GM18499 (cell line): ENCODE results near the gene KRTAP5-2.
"Not testable (repeated sequence)": the region's sequence is repeated elsewhere in the genome, so short reads cannot be mapped to it uniquely, and the experiment has no call there.

Experiments
- ATAC-seq: cut with Tn5 transposase; IDR thresholded peaks from one replicate; pipeline ENCODE4 v1.9.1; 2021; ENCODE audit warnings: moderate number of reproducible peaks; ENCODE audit not compliant: insufficient read depth, unreplicated experiment

The KRTAP5-2 gene, protein sequence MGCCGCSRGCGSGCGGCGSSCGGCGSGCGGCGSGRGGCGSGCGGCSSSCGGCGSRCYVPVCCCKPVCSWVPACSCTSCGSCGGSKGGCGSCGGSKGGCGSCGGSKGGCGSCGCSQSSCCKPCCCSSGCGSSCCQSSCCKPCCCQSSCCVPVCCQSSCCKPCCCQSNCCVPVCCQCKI

DNA sequence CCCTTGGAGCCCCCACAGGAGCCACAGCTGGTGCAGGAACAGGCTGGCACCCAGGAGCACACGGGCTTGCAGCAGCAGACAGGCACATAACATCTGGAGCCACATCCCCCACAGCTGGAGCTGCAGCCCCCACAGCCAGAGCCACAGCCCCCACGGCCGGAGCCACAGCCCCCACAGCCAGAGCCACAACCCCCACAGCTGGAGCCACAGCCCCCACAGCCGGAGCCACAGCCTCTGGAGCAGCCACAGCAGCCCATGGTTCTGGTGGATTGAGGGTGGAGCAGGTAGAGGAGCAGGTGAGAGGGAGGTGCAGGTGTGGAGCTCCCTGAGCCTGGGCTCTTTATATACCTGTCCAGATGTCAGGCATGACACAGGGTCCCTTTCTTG lies at the start of gene KRTAP5-2:
Gene KRTAP5-2, minus strand, starts transcription at position 301 of the 387 bp plus-strand sequence. Its CDS starts 44 bp downstream, at position 257.
- no peak for ATAC-seq

DNA sequence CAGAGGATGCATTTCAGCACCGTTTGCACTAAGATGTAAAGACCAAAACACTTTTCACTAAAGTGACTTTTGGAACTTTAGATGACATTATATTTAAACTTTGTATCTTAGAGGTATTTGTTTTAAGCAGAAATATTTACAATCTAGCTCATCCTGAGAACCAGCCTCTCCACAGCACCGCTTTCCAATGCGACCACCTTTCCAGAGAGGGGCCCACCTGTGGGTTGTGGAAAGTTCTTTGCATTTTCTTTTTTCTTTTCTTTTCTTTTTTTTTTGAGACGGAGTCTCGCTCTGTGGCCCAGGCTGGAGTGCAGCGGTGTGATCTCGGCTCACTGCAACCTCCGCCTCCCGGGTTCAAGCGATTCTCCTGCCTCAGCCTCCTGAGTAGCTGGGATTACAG lies 48.4 kb upstream of the KRTAP5-2 start:
- not testable (repeated sequence) for ATAC-seq

DNA sequence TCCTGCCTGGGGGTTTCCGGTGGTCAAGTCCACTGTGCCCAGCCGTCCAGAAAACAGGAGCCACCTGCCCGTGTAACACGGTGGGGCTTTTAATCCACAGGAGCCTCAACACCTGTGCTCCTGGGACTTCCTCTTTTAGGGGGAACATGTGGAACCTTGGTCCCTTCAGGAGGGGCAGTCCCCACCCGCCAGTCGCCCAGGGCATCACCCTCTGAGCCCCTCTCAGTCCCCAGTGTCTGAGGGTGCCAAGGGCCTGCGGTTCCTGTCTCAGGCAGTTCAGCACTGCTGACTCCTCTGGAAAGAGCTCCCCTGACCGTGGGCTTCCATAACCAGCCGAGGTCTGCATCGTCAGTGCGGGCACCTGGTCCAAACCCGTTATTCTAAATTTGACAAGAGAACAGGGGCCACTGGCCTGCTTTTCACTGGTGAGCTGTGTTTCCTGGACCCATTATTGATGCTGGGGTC lies 47.3 kb upstream of the KRTAP5-2 start:
- no peak for ATAC-seq

DNA sequence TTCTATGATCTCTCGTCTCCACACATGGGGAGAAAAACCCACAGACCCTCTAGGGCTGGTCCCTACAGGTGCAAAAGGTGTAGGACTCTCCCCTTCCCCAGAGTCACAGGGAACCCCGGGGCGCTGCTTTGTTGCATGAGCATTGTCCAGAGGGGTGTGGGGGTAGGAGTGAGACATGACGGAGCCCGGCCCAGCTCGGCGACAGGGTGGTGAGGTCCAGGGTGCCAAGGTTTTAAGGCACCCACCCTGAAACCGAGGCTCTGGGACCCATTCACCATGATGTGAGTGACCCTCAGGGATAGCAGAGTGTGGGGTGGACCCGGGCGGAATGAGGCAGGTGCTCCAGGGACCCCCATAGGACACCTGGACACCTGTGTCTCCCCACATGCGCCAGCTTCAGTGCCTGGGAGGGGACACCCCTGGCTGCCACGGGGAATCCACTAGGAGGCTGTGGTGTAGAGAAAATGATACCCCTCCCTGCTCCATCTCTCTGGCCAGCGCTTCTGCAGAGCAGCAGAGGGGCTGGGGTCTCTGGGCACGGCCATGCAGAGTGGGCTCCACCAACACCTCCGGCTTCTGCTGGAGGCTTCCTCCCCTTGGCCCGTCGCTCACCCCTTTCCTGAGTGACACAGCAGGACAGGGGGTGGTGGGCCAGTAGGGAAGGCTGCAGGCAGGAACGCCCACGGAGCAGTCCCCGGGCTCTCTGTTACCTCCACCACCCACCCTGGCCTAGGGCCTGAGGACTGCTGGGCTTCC lies 46.7 kb upstream of the KRTAP5-2 start:
- no peak for ATAC-seq

DNA sequence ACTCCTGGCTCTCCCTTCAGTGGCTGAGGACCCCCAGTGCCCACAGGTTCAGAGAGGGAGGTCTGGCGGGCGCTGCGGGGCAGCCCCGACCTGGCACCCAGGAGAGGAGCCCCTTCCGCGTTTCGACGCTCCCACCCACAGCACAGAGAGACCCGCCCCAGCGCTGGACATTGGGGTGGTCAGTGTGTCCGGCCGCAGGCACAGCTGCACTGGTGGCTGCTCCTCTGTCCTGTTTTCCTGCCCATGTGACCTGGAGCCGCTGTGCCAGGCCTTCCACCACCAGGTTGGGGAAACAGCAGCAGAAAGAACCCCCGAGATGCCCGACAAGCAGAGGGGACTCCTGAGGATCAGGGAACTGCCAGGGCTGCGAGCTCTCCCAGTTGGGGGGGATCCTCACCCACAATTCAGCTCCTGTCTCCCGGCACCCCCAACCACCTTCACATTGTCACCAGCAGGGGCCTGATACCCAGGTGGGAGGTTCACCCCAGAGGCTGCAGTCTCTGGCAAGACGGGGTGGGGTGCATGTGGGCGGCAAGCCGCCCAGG lies 45.1 kb upstream of the KRTAP5-2 start:
- no peak for ATAC-seq

DNA sequence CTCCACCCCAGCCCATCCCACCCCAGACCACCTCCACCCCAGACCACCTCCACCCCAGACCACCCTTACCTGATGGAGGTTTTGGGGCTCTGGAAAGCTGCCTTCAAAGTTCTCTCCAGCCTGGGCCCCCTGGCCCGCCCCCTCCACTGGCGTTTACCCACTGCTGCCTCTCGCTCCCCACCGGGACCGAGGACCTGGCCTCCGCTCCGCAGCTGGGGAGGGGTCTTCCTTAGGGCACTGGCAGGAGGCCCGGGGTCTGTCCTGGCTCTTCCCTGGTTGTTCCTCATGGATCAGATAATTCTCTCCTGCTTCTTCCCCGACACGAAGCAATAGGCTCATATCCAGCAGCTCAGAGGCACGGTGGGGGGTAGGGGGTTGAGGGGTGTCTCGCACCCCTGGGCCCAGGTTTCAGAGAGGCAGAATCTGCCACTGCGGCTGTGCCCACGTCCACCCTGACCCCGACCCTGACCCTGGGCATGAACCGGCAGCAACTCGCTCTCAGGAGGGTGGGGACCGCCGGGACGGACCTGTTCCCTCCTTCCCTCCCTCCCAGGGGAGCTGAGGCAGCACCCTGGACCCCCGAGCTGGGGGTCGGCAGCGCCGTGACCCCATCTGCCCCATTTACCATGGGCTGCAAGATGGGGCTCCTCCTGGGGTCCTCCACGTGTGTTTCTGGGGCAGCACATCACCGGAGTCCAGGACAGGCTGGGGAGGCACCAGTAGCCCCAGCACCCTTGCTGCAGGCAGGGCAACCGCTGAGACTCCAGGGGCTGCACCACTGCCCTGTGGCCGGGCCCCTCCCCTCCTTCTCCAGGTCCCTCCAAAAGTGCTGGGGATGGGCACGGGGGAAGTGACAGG lies 44.4 kb upstream of the KRTAP5-2 start:
- ATAC-seq = no peak

DNA sequence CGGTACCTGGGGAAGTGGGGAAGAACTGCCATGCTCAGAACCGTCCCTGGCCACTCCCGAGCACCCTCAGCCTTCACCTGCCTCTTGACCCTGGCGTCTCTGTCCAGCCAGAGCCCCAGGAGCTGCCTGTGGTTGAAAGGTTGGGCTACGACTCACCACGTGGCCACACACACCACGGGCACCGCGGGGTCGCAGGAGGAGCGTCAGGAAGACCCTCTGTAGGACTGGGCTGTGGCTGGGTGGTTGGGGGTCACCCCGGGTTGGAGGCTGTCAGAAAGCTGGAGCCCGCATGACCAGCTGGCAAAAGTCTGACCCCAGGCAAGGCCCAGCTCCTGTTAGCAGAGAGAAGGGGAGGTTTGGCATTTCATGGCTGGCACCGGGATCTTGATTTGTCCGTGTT lies 43.0 kb upstream of the KRTAP5-2 start:
- ATAC-seq = no peak

DNA sequence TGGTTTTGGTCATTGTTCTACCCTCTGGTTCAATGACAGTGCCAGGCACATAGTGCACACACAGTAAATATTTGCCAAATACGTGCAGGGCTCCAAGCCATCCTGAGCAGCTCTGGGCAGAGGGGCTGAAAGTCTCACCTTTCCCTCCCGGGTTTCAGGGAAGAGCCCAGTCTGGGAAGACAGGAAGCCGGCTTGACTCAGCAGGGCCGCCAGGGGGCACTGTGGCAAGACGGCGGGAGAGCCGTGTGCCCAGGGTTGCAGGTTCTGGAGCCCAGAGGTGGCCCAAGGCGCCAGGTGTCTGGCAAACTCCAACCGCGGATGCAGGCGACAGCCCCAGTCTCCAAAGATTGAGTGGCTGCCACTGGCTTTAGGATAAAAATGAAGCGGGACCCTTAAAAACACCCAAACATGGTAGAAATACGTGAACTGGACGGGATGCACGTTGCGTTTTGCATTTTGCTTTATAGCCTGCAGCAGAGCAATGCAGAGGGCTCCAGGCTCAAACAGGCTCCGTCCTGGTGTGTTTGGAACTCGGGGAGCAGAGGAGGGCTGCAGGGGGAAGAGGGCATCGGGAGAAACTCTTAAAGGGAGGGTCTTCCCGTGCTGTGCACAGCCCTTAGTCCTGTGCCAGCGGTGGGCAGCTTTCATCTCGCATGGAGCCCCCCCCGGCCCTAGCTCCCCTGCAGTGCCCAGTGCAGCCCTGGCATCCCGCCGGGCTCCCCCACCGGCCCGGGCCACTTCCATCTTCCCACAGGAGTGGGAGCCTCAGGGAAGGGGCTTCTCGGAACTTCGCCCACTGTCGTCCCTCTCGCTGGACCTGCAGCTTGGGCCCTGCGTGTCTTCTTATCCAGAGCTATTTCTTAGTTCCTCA lies 42.2 kb upstream of the KRTAP5-2 start:
- ATAC-seq = no peak

DNA sequence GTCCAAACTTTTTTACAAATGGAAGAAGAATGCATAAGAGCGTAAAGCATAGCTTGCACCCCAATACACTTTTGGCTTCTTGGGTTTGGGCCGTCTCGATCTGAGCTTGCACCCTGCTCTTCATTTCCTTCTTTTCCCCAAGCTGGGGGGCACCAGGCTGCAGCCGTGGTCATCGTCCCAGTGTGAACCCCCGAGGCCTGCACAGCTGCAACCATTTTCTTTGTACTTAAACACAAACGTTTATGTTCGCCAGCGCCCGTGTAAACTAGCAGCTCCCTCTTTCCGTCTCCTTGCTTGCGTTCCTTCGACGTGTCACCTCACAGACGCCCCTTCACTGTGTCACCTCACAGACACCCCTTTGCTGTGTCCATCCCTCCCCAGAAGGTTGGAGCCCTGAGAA lies 41.6 kb upstream of the KRTAP5-2 start:
- no peak for ATAC-seq

DNA sequence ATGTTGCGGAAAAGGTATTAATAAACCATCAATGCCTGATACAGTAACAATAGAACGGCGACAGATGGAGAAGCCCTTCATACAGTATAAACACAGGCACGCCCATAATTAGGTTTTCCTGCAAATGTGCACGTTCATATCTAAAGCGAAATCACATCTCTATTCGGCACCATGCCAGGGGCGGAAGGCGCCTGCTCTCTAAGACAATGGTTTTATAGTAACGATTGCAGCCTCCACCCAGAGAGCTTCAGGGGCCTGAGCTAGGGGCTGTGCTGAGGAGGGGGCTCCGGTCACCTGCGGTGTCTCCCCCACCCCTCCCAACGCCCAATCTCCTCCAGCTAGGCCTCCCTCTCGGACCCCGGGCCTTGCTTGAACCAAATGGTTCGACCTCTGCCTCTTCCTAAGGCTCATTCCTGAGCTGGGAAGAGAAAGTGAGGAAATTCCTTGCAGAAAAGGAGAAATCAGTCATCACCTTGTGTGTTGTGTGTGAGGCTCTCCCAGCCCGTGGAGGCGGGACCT lies 41.1 kb upstream of the KRTAP5-2 start:
- no peak for ATAC-seq

DNA sequence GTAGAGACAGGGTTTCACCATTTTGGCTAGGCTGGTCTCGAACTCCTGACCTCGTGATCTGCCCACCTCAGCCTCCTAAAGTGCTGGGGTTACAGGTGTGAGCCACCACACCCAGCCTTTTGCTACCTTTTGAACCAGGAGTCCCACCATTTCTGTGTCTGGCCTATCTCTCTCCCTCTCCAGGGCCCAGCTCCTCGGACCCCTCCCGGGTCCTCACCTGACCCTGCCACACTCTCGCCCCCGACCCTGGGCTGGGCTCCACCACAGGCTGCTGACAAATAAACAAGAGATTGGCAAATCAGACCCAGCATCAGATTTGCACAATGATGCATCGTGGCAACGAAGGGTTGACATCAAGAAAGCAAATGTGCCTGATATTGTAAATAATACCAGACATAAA lies 40.2 kb upstream of the KRTAP5-2 start:
- ATAC-seq = no peak

DNA sequence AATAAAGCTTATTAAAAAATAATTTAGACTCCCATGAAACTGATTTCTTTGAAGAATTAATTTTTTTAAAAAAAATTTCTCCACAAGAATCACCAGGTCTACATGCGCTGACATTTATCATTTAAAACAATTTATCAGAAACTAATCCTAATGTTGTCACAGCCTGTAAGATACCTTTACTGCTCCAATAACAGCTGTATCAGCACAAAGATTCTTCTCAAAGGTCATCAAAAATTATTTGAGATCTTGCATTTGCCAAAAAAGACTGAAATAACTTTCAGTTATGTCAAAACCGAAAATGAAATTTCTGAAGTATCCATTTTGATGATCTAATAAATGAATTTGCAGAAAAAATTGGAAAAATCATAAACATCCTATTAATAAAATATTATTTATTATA lies 39.5 kb upstream of the KRTAP5-2 start:
- no peak for ATAC-seq

DNA sequence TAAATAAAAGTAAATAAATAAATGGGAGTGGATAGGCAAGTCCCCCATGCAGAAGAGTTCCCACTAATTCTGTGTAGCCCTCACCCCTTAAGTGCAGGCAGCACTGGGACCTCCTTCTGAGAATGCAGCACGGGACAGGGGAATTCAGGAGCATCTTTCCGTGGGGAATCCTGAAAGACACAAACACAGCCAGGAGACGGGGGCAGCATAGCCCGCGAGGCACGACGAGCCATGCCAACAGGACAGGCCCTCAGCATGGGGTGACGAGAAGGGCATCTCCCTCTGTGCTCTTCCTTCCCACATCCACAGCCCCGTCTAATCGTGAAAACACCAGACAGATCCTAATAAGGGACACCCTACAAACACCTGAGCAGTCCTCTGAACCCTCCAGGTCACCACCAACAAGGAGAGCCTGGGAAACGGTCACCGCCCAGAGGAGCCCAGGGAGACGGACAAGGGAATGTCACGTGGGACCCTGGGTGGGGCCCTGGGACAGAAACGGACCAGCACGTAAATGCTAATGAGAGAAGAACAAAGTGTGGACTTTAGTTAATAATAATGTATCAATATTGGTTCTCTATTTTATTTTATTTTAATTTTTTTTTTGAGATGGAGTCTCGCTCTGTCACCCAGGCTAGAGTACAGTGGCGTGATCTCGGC lies 38.3 kb upstream of the KRTAP5-2 start:
- ATAC-seq = no peak

DNA sequence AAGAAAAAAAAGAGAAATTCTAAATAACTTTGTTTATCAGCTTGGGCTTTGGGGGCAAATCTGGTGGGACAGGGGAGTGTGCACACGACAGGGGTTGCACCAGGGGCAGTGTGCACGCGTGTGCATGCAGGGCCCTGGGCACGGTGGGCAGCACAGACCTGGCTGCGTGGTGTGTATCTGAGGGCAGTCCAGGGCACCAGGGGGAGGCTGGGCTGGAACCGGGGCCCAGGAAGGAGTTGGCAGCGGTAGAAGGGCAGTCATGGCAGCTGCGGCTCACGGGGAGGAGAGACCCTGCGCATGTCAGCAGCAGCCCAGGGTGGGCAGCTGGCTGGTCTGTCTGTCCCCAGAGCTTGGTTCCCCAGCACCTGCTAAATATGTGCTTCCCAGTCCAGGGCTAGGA lies 35.8 kb upstream of the KRTAP5-2 start:
- no peak for ATAC-seq

DNA sequence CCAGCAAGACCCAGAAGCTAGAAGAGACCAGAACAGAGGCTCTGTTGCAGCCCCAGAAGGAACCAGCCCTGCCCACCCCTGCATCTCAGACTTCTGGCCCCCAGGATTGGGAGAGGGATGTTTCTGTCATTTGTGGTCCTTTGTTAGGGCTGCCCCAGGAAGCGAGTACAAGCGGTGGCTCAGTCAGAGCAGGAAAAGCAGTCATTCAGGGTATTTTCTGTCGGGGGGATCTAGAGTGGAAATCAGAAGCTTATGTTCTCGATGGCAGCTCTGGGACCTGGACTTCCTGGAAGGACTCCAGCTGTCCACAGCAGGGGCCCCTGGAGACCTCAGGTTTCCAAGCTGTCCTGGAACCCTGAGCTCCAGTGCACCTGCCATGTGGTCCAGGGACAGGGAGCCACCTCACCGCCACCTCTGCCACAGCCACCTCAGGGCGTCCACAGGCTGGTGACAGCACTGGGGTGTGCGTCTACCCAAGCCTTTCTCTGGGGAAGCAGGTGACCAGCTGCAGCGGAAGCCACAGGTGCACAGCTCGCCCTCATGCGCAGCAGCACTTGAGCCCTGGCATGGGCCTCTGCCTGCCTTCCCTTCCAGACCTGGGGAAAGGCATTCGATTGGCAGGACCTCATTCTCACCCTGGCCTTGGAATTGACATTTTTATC lies 34.1 kb upstream of the KRTAP5-2 start:
- no peak for ATAC-seq

DNA sequence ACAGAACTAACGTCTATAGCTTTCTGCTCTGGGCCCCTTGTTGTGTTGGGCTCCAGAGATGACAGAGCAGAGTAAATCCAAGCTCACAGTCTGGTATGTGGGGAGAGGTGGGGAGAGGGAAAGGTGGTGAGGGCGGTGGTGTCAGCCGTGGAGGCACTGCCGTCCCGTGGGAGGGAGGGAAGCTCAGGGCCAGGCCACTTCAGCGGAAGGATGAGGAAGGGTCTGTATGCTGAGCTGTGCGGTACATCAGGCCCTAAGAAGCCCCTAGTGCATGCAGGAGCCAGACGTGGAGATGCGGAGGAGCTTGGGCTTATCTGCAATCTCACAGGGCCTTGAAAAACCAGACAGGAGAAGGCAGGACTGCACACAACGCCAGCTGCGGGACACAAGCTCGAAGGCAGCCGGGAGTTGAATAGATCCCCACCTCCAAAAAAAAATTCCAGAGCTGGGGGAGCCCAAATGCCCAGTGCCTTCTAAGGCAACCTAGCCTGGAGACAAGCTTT lies 33.0 kb upstream of the KRTAP5-2 start:
- no peak for ATAC-seq

DNA sequence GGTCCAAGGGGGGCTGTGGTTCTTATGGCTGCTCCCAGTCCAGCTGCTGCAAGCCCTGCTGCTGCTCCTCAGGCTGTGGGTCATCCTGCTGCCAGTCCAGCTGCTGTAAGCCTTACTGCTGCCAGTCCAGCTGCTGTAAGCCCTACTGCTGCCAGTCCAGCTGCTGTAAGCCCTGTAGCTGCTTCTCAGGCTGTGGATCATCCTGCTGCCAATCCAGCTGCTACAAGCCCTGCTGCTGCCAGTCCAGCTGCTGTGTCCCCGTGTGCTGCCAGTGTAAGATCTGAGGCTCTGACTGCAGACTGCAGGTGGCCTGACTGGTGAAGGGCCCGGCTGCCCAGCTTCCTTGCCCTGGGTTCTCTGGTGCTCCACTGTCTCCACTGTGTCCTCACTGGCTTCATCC lies 32.2 kb upstream of the KRTAP5-2 start:
- no peak for ATAC-seq
